HepG2 (cell line): ENCODE results near the gene KATNB1. TPM values are rescaled to one million over a fixed set of nuclear protein-coding genes. Genes with fewer than 3 reads are reported as not detected.
A peak's percentile ranks its signal among the peaks of the same experiment; 100 is the strongest.

Experiments
- BCL6 ChIP-seq: IDR thresholded peaks from 2 replicates; pipeline ENCODE4 v1.6.1; 2016; ENCODE audit warnings: missing genetic modification reagents, missing compliant biosample characterization
- BRD4 ChIP-seq: sonication (generic); formaldehyde crosslinking; IDR thresholded peaks from 2 replicates; pipeline ENCODE4 v1.4.0; 2020; ENCODE audit warnings: missing genetic modification reagents
- FOXC1 ChIP-seq: sonication (generic); formaldehyde crosslinking; IDR thresholded peaks from 2 replicates; pipeline ENCODE4 v1.8.0; 2022; ENCODE audit warnings: mild to moderate bottlenecking, missing genetic modification reagents, borderline replicate concordance
- LCORL ChIP-seq, 2 experiments: fragments of 450-650 bp in 1 of 2; sonication (generic) in 1 of 2; formaldehyde crosslinking in 1 of 2; IDR thresholded peaks; 2 replicates each; pipeline versions ENCODE4 v1.5.0 to v1.6.1; 2017 to 2020; ENCODE audit warnings: antibody characterized with exemption in 1 of 2, missing genetic modification reagents in 1 of 2
- NCOA1 ChIP-seq: sonication (generic); formaldehyde crosslinking; IDR thresholded peaks from 2 replicates; pipeline ENCODE4 v1.9.0; 2021; ENCODE audit warnings: missing genetic modification reagents
- POLR2A ChIP-seq, 2 experiments: IDR thresholded peaks; 2 replicates each; pipeline ENCODE4 v1.6.1; 2011; ENCODE audit warnings: low read depth in 2 of 2, low read length in 2 of 2, mild to moderate bottlenecking in 1 of 2, moderate library complexity in 1 of 2; ENCODE audit not compliant: insufficient read depth in 1 of 2
- RARG ChIP-seq: sonication (generic); formaldehyde crosslinking; IDR thresholded peaks from 2 replicates; pipeline ENCODE4 v1.4.0; 2020; ENCODE audit warnings: low read depth, mild to moderate bottlenecking, missing genetic modification reagents
- SRY ChIP-seq: sonication (generic); formaldehyde crosslinking; IDR thresholded peaks from 2 replicates; pipeline ENCODE4 v1.8.0; 2022; ENCODE audit warnings: mild to moderate bottlenecking, missing genetic modification reagents
- ZBTB1 ChIP-seq: sonication (generic); formaldehyde crosslinking; IDR thresholded peaks from 2 replicates; pipeline ENCODE4 v1.4.0; 2020; ENCODE audit warnings: missing genetic modification reagents, borderline replicate concordance
- ZBTB7B ChIP-seq: sonication (generic); formaldehyde crosslinking; IDR thresholded peaks from 2 replicates; pipeline ENCODE4 v1.4.0; 2020; ENCODE audit warnings: missing genetic modification reagents
- ZFY ChIP-seq: sonication (generic); formaldehyde crosslinking; IDR thresholded peaks from 2 replicates; pipeline ENCODE4 v1.4.0; 2020; ENCODE audit warnings: missing genetic modification reagents
- ZNF20 ChIP-seq: sonication (generic); formaldehyde crosslinking; IDR thresholded peaks from 2 replicates; pipeline ENCODE4 v1.4.0; 2020; ENCODE audit warnings: mild to moderate bottlenecking, moderate library complexity, missing genetic modification reagents
- ZNF251 ChIP-seq: sonication (generic); formaldehyde crosslinking; IDR thresholded peaks from 2 replicates; pipeline ENCODE4 v1.9.0; 2021; ENCODE audit warnings: mild to moderate bottlenecking, missing genetic modification reagents
- ZNF317 ChIP-seq: sonication (generic); formaldehyde crosslinking; IDR thresholded peaks from 2 replicates; pipeline ENCODE4 v1.5.0; 2020; ENCODE audit warnings: mild to moderate bottlenecking, missing genetic modification reagents
- polyA plus RNA-seq, 8 experiments: library from polyadenylated mRNA; depleted of rRNA in 3 of 8; stranded (reverse) in 7 of 8; unstranded in 1 of 8; fragments of >200 nt; fragmentation: Illumina TruSeq in 4 of 8; extraction: Trizol in 4 of 8; gene quantifications; 2 replicates each; pipeline versions ENCODE4 v1.2.1 to v1.2.3, GENCODE V29; 2011 to 2016; ENCODE audit warnings: low read depth in 4 of 8, missing spikeins in 1 of 8, mixed read lengths in 1 of 8; ENCODE audit not compliant: insufficient read depth in 1 of 8
- total RNA-seq, 5 experiments: library from RNA; depleted of rRNA; stranded (reverse); fragments of >200 nt; fragmentation: Illumina TruSeq; extraction: Trizol; gene quantifications; 2 replicates each; pipeline ENCODE4 v1.2.3, GENCODE V29; 2016; ENCODE audit warnings: low read depth in 1 of 5
- TF ChIP-seq, protein P1 (sequence below): sonication (generic); formaldehyde crosslinking; IDR thresholded peaks from 2 replicates; pipeline ENCODE4 v1.8.0; 2023; ENCODE audit warnings: mild to moderate bottlenecking, missing genetic modification reagents
- TF ChIP-seq, protein P2 (sequence below): sonication (generic); formaldehyde crosslinking; IDR thresholded peaks from 2 replicates; pipeline ENCODE4 v1.4.0; 2020; ENCODE audit warnings: mild to moderate bottlenecking, missing genetic modification reagents
- TF ChIP-seq, protein P3 (sequence below): sonication (generic); formaldehyde crosslinking; IDR thresholded peaks from 2 replicates; pipeline ENCODE4 v1.5.1; 2020; ENCODE audit warnings: mild to moderate bottlenecking, missing genetic modification reagents
- TF ChIP-seq, protein P4 (sequence below): sonication (generic); formaldehyde crosslinking; IDR thresholded peaks from 2 replicates; pipeline ENCODE4 v1.5.1; 2020; ENCODE audit warnings: missing genetic modification reagents, mild to moderate bottlenecking, borderline replicate concordance
- TF ChIP-seq, protein P5 (sequence below): sonication (generic); formaldehyde crosslinking; IDR thresholded peaks from 2 replicates; pipeline ENCODE4 v1.5.1; 2020; ENCODE audit warnings: missing genetic modification reagents, mild to moderate bottlenecking, borderline replicate concordance

The KATNB1 gene
- total and polyA plus RNA-seq, 2 of the 13 experiments (the other 11 are each of a cell fraction or from before 2014, with no cell fraction given) = 31.5 to 43.5 TPM

DNA sequence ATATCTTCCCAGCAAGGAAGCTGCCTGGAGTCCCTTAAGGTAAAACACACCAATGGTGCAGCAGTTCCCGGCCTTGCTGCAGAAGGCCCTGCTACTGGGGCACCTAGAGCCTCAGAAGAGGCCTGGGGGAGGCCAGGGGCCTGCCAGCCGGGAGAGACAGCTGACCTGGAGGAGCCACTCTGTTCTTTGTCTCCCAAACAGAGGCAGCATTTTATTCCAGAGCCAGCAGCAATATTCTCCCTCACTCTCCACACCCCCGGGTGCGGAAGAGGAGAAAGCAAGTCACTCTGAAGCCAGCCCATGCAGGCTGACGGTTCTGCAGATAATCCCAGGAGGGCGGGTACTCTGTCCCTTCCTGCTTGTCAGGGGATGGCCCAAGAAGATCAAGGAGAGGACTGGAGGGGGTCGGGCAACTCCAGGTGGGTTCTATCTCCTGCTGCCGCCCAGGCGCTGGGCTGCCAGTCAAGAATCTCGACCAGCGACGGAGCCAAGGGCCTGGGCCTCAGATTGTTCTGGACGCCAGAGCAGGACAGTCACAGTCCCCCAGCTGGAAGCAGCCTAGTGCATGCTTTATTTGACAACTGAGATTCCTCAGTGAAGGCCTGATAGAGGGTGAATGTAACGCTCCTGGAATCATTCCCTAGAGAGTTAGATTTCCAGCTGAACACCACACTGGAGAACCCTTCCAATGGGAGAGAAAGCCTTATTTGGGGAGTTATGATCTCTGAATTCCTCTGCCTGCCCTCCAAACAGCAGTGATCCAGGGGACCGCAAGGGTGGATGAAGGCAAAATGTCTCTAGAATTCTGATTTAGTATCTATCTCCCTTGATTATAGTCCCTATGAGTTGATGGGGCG lies 67.8 kb downstream of the KATNB1 start (continued):
- TF ChIP-seq, protein P1, sequence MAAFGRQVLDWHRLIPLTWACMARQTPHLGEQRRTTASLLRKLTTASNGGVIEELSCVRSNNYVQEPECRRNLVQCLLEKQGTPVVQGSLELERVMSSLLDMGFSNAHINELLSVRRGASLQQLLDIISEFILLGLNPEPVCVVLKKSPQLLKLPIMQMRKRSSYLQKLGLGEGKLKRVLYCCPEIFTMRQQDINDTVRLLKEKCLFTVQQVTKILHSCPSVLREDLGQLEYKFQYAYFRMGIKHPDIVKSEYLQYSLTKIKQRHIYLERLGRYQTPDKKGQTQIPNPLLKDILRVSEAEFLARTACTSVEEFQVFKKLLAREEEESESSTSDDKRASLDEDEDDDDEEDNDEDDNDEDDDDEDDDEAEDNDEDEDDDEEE = peak; percentile 94
- no peak for TF ChIP-seq SRY (CRISPR knock-in tag)
- no peak for TF ChIP-seq ZBTB1 (CRISPR knock-in tag)
- TF ChIP-seq, protein P2, sequence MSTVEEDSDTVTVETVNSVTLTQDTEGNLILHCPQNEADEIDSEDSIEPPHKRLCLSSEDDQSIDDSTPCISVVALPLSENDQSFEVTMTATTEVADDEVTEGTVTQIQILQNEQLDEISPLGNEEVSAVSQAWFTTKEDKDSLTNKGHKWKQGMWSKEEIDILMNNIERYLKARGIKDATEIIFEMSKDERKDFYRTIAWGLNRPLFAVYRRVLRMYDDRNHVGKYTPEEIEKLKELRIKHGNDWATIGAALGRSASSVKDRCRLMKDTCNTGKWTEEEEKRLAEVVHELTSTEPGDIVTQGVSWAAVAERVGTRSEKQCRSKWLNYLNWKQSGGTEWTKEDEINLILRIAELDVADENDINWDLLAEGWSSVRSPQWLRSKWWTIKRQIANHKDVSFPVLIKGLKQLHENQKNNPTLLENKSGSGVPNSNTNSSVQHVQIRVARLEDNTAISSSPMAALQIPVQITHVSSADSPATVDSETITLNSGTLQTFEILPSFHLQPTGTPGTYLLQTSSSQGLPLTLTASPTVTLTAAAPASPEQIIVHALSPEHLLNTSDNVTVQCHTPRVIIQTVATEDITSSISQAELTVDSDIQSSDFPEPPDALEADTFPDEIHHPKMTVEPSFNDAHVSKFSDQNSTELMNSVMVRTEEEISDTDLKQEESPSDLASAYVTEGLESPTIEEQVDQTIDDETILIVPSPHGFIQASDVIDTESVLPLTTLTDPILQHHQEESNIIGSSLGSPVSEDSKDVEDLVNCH (CRISPR knock-in tag) = 0 out of 2 replicates have a peak, but pooled peaks have one; percentile 47
- TF ChIP-seq NCOA1 = peak; percentile 90; the same call in 1 of the 2 replicates
- TF ChIP-seq, protein P3, sequence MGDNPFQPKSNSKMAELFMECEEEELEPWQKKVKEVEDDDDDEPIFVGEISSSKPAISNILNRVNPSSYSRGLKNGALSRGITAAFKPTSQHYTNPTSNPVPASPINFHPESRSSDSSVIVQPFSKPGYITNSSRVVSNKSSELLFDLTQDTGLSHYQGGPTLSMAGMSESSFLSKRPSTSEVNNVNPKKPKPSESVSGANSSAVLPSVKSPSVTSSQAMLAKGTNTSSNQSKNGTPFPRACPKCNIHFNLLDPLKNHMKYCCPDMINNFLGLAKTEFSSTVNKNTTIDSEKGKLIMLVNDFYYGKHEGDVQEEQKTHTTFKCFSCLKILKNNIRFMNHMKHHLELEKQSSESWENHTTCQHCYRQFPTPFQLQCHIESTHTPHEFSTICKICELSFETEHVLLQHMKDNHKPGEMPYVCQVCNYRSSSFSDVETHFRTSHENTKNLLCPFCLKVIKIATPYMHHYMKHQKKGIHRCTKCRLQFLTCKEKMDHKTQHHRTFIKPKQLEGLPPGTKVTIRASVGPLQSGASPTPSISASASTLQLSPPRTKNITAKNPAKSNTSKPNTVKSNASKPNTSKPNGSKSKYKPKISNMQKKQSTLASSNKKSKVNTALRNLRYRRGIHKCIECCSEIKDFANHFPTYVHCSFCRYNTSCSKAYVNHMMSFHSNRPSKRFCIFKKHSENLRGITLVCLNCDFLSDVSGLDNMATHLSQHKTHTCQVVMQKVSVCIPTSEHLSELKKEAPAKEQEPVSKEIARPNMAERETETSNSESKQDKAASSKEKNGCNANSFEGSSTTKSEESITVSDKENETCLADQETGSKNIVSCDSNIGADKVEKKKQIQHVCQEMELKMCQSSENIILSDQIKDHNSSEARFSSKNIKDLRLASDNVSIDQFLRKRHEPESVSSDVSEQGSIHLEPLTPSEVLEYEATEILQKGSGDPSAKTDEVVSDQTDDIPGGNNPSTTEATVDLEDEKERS (CRISPR knock-in tag) = 0 out of 2 replicates have a peak, but pooled peaks have one; percentile 5
- TF ChIP-seq, protein P4, sequence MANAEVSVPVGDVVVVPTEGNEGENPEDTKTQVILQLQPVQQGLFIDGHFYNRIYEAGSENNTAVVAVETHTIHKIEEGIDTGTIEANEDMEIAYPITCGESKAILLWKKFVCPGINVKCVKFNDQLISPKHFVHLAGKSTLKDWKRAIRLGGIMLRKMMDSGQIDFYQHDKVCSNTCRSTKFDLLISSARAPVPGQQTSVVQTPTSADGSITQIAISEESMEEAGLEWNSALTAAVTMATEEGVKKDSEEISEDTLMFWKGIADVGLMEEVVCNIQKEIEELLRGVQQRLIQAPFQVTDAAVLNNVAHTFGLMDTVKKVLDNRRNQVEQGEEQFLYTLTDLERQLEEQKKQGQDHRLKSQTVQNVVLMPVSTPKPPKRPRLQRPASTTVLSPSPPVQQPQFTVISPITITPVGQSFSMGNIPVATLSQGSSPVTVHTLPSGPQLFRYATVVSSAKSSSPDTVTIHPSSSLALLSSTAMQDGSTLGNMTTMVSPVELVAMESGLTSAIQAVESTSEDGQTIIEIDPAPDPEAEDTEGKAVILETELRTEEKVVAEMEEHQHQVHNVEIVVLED (CRISPR knock-in tag) = 0 out of 2 replicates have a peak, but pooled peaks have one; percentile 9
- no peak for TF ChIP-seq ZNF317
- peak; percentile 80; the same call in 1 of the 2 replicates for TF ChIP-seq RARG
- TF ChIP-seq ZNF20 (CRISPR knock-in tag) = peak; percentile 75; the same call in 1 of the 2 replicates
- TF ChIP-seq ZNF251 (CRISPR knock-in tag) = 0 out of 2 replicates have a peak, but pooled peaks have one; percentile 14
- TF ChIP-seq FOXC1 (CRISPR knock-in tag) = peak; percentile 57; the same call in 1 of the 2 replicates
- TF ChIP-seq, protein P5, sequence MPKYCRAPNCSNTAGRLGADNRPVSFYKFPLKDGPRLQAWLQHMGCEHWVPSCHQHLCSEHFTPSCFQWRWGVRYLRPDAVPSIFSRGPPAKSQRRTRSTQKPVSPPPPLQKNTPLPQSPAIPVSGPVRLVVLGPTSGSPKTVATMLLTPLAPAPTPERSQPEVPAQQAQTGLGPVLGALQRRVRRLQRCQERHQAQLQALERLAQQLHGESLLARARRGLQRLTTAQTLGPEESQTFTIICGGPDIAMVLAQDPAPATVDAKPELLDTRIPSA (CRISPR knock-in tag) = no peak
- TF ChIP-seq ZBTB7B = no peak
- TF ChIP-seq ZFY (CRISPR knock-in tag) = peak; percentile 83
- TF ChIP-seq LCORL (IDR thresholded peaks at IDR 0.05) = no peak
- TF ChIP-seq LCORL (CRISPR knock-in tag; IDR thresholded peaks at IDR 0.05) = 0 out of 2 replicates have a peak, but pooled peaks have one; percentile 49
- peak; percentile 48 for TF ChIP-seq BCL6
- peak in 1 of 2 experiments; percentile 36; a peak in 1 of 4 replicates for TF ChIP-seq POLR2A (IDR thresholded peaks at IDR 0.05; ENCODE audit: insufficient read depth in 1 of 2, low read depth in 2 of 2, low read length in 2 of 2)
- TF ChIP-seq BRD4 (CRISPR knock-in tag) = peak; percentile 61; the same call in 1 of the 2 replicates
